ENCODE data around the gene ABCB4. TPM values are rescaled to one million over a fixed set of nuclear protein-coding genes. Genes with fewer than 3 reads are reported as not detected.

ABCB4 gene
- total RNA-seq, 1 experiment from 2014 or later: 0.20 TPM

- Mint-ChIP-seq H3K36me3 (ENCODE audit: insufficient read depth in 1 of 3, low read depth in 3 of 3) (no peaks in the 10 kb centered on the region), H3K4me3 (no peak overlapping the region), H3K4me1 (peaks cover 2 to 3% of the 10 kb centered on the region in 2 experiments; a peak in 1 of 4 replicates), H3K27ac (no peak overlapping the region), H3K27me3 (ENCODE audit: low read depth) (no peaks in the 10 kb centered on the region), H3K9me3 (no peaks in the 10 kb centered on the region)
- Histone ChIP-seq H3K14ac (ENCODE audit: insufficient read depth, low read length) (no peak overlapping the region), H3K9ac (ENCODE audit: extremely low read depth, insufficient read length, low read length) (no peak overlapping the region), H3K27ac (ENCODE audit: insufficient read length, low read depth, low read length) (no peak overlapping the region), H3K23ac (ENCODE audit: insufficient read length, low read depth, low read length) (no peak overlapping the region), H2AFZ (ENCODE audit: low read length) (no peak overlapping the region), H3T11ph (ENCODE audit: low read length) (no peak overlapping the region), H2BK12ac (ENCODE audit: insufficient read length, low read depth, low read length) (no peak overlapping the region), H3K4ac (ENCODE audit: low read depth, low read length) (no peak overlapping the region), H2BK15ac (ENCODE audit: low read depth, low read length) (no peak overlapping the region), H2AK5ac (ENCODE audit: insufficient read length, low read length) (no peak overlapping the region), H4K20me1 (ENCODE audit: control insufficient read depth, insufficient read depth, insufficient read length) (no peaks in the 10 kb centered on the region), H4K91ac (ENCODE audit: insufficient read length, low read depth, low read length) (no peak overlapping the region), H3K4me1 (ENCODE audit: insufficient read depth, low read length) (no peaks in the 10 kb centered on the region), H3K9me3 (ENCODE audit: control insufficient read depth, low read depth, low read length) (no peaks in the 10 kb centered on the region), H3K79me2 (ENCODE audit: insufficient read depth, low read length) (no peaks in the 10 kb centered on the region), H4K5ac (ENCODE audit: insufficient read length, low read depth, low read length) (no peak overlapping the region), H2BK20ac (ENCODE audit: low read depth, low read length, poor library complexity, severe bottlenecking) (no peak overlapping the region), H3K23me2 (ENCODE audit: insufficient read length, low read depth, low read length, poor library complexity, severe bottlenecking) (no peaks in the 10 kb centered on the region), H4K8ac (replicated peaks; ENCODE audit: insufficient read length, low read depth, low read length) (no peak overlapping the region), H3K56ac (ENCODE audit: insufficient read length, low read depth, low read length) (no peak overlapping the region), H3K4me2 (ENCODE audit: insufficient read depth, insufficient read length, low read length) (no peak overlapping the region), H2BK120ac (ENCODE audit: low read depth, low read length, poor library complexity, severe bottlenecking) (no peak overlapping the region), H2BK5ac (ENCODE audit: insufficient read length, low read length) (no peak overlapping the region), H3K18ac (ENCODE audit: insufficient read length, low read depth, low read length) (no peak overlapping the region), H3K79me1 (ENCODE audit: insufficient read depth, low read depth, low read length, poor library complexity, severe bottlenecking) (no peaks in the 10 kb centered on the region), H3K27me3 (ENCODE audit: insufficient read depth, low read length) (no peaks in the 10 kb centered on the region)
- no peak for DNase-seq
- no peak for TF ChIP-seq CTCF (conservative IDR thresholded peaks at IDR 0.05)
Measured at GRCh38 chr7:87404674-87405073, 70.8 kb downstream of the ABCB4 start.
